GM12874 (cell line): Measurements from ENCODE around the gene FBXL22.

Experiments used
- CTCF ChIP-seq: IDR thresholded peaks from 2 replicates; pipeline ENCODE4 v1.5.1; 2011; ENCODE audit warnings: low read depth, mild to moderate bottlenecking, control low read depth, low read length, moderate library complexity; ENCODE audit not compliant: insufficient read depth

The FBXL22 gene

GRCh38 chr15:63600616-63601025 lies 3.4 kb downstream of the FBXL22 start:
- TF ChIP-seq CTCF, result no peak

GRCh38 chr15:63601026-63601703 lies 4.0 kb downstream of the FBXL22 start:
- TF ChIP-seq CTCF, result no peak

DNA sequence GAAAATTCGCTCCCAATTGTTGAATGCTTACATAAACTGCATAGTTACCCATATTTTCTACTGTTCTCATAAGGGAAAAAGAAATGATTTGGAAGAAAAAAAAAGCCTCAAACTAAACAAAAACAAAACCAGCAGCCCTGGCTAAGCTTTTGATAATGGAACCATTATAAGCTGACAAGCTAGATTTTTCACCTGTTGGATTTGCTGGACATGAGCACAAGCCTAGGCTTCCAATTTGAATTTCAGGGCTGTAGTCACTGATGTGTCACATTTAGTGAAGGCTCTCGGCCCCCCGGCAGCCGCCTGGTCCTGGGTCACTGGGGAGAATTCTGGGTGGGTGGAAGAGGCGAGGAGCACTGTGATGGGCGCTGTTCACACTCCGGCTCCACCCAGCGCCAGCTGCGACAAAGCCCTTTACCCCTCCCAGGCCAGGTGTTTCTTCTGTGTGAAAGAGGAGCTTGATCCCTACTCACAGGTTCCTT lies 4.6 kb downstream of the FBXL22 start:
- TF ChIP-seq CTCF, result no peak

GRCh38 chr15:63602595-63602994 lies 5.4 kb downstream of the FBXL22 start:
- no peak for TF ChIP-seq CTCF

DNA sequence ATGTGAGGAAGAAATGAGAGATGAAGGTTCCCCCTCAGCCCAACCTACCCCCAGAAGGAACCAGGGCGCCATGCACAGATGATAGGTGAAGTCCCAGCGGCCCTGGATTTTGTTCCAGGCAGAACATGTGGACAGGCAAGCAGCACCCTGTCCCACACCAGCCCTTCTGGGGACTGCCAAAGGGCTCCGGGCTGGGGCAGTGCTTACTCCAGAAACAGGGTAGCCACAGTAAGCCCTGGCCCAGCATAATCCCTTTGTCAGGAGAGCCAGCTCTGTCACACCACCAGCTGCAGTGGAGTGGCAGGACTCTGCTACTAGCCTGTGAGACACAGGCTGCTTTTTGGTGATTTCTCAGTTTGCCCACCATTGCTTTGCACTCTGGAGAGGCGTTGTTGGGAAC lies 6.3 kb downstream of the FBXL22 start:
- TF ChIP-seq CTCF, result no peak

GRCh38 chr15:63604281-63604680 lies 7.1 kb downstream of the FBXL22 start:
- TF ChIP-seq CTCF, result no peak

DNA sequence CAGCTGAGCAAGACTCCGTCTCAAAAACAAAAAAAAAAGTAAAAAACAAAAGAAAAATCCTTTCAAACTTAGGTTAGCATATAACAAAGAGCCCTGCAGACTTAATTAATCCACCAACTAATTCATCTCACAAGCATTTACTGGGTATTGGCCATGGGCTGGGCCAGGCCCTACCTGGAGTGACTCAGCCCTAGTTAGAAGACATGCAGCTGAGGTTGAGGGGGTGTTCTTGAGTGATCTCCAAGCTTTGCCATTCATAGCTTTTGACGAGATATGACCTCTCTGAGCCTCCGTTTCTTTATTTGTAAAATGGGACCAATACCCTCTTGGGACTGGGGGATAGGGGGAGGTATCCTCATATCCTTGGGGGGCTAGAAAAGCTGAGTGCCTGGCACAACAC lies 7.8 kb downstream of the FBXL22 start:
- no peak for TF ChIP-seq CTCF
